Measurements from ENCODE around the gene PSMD8.
"Not testable (repeated sequence)": the region's sequence is repeated elsewhere in the genome, so short reads cannot be mapped to it uniquely, and the experiment has no call there.

The PSMD8 gene

DNA sequence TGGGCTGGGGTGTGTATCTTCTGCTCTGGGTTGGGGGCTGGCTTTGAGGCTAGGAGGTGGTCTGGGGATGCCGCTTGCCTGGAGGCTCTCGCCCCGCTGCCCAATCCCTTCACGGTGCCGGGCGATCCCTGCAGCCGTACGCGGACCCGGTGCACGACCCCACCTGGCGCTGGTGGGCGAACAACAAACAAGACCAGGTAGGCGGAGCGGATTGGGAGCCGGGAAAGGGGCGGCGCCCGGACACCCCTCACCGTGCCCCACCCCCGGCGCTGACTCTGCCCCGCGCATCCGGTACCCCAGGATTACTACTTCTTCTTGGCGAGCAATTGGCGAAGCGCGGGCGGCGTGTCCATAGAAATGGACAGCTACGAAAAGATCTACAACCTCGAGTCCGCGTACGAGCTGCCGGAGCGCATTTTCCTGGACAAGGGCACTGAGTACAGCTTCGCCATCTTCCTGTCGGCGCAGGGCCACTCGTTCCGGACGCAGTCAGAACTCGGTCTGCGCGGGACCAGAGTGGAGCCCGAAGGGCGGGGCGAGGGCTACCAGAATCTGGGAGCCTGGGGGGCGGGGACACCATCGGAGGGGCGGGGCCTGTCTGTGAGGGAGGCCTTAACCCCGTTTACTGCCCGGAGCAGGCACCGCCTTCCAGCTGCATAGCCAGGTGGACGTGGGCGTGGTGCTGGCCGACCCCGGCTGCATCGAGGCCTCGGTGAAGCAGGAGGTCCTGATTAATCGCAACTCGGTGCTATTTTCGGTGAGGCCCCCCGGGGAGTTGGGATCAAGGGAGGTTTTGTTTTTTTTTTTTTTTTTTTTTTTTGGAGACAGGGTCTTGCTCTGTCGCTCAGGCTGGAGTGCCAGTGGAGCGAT, 12.1 kb upstream of the PSMD8 start:
- DNase-seq, result peak in 5 of 6 experiments; percentile 22 to 59 (median 39)

DNA sequence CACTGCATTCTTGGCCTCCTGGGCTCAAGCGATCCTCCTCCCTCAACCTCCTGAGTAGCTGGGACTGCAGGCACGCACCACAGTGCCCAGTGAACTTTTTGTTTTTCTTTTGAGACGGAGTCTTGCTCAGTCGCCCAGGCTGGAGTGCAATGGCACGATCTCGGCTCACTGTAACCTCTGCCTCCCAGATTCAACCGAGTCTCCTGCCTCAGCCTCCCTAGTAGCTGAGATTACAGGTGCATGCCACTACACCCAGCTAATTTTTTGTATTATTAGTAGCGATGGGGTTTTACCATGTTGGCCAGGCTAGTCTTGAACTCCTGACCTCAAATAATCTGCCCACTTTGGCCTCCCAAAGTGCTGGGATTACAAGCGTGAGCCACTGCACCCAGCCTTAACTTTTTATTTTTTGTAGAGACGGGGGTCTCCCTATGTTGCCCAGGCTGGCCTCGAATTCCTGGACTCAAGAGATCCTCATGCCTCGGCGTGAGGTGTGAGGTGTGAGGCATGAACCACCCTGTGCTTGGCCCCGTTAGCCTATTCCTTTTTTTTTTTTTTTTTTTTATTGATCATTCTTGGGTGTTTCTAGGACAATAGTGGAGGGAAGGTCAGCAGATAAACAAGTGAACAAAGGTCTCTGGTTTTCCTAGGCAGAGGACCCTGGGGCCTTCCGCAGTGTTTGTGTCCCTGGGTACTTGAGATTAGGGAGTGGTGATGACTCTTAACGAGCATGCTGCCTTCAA, 11.3 kb upstream of the PSMD8 start:
- DNase-seq, result not testable (repeated sequence)

DNA sequence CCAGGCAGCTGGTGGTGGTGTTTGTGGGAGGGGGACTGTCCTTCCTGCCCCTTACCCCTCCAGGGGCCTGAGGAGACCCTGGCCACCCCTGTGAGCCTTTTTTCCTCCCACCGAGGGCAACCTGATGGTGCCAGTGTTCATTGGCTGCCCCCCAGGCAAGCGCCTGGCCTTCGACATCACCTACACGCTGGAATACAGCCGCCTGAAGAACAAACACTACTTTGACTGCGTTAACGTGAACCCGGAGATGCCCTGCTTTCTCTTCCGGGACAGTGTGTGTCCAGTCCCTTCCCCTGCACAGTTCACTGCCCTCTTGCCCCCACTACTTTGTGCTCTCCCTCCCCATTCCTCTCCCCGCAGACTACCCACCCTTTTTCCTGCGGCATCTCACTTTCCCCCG, 7.3 kb upstream of the PSMD8 start:
- DNase-seq, result no peak

DNA sequence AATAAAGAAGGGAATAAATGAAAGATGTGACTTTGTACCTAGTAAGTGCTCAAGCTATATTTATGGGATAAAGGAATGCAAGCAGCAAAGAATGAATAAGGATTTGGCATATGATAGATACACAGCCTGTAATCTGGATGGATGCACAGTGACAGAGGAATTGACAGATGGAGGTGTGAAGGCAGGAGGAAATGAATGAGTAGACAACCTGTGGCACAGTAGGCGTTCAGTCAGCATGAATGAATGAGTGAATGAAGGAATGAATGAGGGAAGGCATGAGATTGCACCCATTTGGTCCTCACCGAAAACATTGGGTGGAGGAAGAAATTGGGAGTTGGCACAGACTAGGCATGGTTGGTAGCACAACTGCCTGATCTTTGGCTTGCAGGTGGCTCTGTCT, 4.8 kb upstream of the PSMD8 start:
- DNase-seq, result no peak

DNA sequence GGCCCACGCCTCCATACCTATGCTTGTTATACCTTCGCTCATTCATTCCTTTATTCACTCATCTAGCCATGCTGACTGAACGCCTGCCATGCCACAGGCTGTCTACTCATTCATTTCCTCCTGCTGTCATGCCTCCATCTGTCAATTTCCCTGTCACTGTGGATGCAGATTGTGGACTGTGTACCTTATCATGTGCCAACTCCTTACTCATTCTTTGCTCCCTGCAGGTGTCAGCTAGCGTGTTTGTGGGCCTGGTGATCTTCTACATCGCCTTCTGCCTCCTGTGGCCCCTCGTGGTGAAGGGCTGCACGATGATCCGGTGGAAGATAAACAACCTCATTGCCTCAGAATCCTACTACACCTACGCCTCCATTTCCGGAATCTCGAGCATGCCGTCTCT, 4.1 kb upstream of the PSMD8 start:
- DNase-seq, result no peak

DNA sequence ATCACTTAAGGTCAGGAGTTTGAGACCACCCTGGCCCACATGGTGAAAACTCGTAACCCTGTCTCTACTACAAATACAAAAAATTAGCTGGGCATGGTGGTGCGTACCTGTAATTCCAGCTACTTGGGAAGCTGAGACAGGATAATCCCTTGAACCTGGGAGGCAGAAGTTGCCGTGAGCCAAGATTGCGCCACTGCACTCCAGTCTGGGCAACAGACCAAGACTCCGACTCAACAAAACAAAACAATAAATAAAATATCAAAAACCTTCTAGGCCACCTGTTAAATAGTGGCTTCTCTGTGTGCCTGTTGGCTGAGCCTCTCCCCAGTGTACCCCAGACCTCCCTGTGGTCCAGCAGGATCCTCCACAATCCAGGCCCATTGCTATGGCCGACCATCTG, 3.3 kb upstream of the PSMD8 start:
- no peak for DNase-seq

DNA sequence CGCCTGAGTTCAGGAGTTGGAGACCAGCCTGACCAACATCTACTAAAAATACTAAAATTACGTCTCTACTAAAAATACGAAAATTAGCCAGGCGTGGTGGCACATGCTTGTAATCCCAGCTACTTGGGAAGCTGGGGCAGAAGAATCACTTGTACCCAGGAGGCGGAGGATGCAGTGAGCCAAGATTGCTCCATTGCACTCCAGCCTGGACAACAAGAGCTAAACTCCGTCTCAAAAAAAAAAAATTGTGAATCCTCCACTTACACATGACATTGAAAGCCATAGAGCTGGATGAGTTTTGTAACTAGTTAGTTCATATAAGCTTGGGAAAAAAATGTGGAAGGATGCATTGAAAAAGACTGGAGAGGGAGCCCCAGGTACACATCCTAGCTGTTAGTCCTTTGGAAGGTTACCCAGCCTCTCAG, 452 bp upstream of the PSMD8 start:
- DNase-seq, result no peak

DNA sequence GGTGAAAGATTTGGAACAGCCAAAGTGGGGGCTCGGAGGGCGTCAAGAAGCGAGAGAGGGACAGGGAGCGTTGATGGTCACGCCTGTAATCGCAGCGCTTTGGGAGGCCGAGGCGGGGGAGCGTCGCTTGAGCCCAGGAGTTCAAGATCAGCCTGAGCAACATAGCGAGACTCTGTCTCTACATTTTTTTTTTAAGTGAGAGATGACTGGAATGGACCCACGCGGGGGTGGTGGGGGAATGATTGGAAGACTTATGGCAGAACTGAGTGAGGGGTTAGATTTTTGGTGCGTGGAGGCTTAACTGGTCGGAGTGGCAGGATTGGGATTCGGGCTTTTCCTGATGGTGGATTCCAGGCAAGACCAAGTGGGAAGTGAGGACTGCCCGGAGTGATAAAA, 725 bp downstream of the PSMD8 start:
- no peak for DNase-seq

DNA sequence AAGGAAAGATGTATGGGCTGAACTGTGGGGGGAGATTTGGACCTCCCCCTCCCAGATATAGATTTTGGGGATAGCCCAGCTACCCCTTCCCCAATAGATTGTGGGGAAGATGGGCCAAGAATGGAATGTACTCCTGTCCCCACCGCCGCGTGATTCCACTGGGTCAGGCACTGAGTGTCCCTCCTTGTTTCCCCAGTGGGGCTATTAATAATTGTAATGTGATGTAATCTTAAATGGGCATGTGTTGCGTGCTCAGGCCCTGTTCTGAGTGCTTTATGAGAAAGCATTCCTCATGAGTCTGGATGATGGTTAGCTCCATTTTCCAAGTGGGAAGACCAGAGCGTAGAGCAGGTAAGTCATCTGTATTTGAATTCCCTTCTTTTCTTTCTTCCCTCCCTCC, 1.4 kb downstream of the PSMD8 start:
- DNase-seq, result no peak

DNA sequence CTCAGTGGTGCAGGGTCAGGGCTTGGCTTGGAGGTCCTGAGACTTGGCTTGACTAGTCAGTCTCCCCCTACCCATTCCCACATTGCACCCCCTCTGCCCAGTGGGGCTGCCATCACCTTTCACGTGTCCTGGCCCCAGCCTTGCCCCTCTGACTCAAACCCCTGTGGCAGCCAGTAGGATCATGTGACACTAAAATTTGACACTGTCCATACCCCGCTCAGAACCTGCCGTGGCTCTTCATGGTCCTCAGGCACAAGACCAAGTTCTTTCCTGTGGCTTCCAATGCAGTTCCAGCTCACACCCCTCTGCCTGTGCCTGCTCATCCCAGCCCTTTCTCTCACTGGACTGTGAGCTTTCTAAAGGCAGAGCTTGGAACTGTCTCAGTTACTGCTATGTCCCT, 2.2 kb downstream of the PSMD8 start:
- no peak for DNase-seq

DNA sequence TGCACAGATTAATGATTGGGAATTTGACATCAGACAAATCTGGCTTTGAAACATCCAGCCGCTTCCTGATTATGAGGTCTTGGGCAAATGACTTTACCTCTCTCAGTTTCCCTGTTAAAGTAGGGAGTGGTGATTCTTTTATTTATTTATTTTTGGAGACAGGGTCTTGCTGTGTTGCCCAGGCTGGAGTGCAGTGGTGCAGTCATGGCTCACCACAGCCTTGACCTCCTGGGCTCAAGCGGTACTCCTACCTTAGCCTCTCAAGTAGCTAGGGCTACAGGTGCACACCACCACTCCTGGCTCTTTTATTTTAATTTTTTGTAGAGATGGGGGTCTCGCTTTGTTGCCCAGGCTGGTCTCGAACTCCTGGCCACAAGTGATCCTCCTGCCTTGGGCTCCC, 2.7 kb downstream of the PSMD8 start:
- no peak for DNase-seq

DNA sequence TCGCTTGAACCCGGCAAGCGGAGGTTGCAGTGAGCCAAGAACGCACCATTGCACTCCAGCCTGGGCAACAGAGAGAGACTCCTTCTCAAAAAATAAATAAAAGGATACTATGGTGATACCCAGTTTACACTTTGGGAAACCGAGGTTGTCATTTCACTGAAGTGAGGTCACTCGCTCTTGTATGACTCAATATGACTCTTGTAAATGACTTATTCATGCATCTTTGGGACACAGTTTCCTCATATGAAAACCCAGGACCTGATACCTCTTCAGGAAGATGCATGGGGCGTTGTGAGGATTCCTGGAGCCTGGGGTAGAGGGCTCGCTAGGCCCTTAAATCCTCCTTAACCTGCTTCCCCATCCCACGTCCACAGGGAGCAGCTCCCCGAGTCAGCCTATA, 4.5 kb downstream of the PSMD8 start:
- DNase-seq, result no peak

DNA sequence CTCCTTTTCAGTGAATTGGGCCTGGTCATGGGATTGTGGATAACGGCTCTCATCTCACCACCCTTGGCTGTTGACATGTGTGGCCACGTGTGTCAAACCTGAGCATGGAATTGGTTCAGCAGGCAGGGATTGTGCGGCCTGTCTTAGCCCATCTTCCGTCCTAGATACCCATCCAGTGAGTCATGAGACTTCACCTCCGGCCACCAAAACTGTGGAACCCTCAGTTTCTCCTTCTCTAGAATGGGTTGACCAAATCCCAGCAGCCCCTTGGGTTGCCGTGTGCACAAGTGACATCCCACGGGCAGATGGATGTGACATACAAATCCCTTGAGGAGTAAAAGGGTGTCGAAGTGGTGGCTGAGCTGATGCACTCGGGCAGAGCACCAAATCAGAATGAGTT, 6.8 kb downstream of the PSMD8 start:
- DNase-seq, result no peak

DNA sequence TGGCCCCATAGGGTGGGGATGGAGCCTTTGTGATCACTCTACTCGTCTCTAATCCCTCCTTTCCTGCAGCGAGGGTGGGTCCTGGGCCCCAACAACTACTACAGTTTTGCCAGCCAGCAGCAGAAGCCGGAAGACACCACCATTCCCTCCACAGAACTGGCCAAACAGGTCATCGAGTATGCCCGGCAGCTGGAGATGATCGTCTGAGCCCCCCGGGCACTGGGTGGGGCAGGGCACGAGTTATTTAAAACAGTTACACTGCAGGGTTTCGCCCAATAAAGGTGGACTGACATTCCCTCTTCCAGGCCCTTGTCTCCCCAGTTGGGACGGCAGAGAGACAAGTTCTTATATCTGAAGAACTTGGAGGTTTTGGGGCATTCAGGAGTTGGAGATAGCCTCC, 8.8 kb downstream of the PSMD8 start:
- no peak for DNase-seq

DNA sequence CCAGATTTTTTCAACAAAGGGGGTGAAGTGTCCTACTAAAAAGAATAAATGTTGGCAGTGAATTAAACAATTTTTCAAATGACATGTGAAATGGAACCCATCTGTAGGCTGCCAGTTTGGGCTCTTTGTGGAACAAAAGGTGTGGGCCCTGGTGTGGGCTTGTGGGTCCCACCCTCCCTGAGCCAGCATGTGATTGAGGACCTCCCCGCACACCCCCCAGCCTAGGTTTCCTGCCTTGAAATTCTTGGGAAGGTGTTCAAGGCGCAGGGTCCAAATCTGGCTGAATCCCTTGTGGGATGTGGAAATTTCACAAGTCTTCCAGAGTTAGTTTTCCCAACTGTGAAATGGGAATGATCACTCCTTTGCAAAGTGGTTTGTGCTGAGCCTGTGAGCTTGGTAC, 9.4 kb downstream of the PSMD8 start:
- DNase-seq, result no peak

DNA sequence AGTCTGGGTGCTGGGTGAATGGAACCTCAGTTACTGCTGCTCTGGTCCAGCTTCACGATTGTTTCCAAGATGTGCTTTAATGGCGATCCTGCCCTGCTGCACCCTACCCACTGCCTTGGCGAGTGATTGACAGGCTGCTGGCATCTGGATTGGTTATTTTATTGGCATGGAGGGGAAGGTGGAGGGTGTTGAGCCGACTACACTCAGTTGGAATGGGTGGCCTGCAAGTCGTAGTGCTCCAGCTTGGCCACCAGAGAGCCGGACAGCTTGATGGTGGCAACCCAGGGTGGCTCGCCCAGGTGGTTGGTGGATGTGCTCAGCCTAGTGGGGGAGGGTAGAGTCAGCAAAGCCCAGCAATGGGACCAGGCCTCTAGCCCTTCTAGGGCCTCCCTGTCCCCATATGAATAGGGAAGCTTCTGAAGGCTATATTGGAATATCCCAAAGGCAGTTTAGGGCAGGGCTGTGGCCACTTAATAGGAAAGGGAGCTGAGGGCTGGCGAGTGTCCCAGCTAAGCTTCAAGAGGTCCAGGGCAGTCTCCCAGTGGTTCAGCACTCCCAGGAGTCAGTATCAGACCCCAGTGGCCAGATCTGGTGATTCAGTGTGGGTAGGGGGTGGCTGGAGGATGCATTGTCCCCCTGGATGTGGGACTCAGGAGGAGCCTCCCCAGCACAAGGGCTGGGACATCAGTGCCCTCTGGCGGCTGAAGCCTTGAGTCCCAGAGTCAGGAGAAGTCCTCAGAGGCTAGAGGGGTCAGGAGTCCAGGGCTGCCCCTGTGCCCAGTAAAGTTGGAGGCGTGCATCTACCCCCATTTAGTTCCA, 10.0 kb downstream of the PSMD8 start:
- no peak for DNase-seq

DNA sequence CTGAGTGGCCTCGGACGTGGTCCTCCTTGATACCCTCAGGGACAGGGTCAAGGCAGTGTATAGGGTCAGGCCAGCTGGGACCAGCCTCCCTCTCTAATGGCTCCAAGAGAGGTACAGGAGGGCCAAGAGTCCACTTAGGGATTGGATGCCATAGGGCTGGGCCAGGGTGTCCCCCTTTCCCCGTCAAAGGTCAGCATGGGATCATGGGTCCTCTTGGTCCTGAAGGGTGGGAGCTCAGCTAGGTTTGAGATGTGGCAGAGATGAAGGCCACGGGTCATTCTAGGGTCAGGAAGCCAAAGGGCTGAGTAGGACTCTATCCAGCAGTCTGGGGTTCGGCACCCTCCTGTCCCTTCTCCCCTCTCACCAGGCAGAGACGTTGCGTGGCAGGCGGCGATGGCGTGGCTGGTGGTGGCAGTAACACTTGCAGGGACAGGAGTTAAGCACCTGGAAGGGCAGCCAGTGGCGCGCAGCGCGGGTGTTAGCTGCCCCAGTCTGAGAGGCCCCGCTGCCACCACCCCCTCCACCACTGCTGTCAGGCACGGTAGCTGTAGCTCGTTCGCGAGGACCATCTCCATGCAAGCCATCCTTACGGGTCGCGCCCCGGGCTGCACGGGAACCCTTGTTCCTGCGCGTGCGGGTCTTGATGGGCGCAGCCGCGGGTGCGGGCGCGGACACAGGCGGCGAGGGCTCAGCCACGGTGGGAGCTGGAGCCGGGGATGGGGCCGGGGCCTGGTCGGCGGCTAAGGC, 10.9 kb downstream of the PSMD8 start:
- DNase-seq, result no peak

DNA sequence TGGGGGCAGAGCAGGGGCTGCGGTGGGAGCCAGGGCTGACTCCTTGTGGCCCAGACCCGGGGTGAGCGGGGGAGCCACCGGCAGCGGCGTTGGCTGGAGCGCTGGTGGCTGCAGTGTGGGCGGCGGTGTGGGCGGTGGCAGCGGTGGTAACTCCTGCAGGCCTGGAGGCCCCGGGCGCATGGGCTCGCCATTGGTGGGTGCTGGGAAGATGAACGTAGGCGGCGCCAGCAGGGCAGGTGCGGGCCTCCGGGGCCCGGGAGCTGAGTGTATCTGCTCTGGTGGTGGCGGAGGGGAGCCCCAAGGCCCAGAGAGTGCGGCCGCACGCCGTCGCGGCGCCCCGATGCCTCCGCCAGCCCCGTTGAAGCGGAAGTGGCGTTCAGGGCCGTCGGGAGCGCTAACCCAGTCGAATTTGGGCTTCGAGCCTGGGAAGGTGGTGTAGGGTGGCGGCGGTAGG, 11.5 kb downstream of the PSMD8 start:
- DNase-seq, result no peak

DNA sequence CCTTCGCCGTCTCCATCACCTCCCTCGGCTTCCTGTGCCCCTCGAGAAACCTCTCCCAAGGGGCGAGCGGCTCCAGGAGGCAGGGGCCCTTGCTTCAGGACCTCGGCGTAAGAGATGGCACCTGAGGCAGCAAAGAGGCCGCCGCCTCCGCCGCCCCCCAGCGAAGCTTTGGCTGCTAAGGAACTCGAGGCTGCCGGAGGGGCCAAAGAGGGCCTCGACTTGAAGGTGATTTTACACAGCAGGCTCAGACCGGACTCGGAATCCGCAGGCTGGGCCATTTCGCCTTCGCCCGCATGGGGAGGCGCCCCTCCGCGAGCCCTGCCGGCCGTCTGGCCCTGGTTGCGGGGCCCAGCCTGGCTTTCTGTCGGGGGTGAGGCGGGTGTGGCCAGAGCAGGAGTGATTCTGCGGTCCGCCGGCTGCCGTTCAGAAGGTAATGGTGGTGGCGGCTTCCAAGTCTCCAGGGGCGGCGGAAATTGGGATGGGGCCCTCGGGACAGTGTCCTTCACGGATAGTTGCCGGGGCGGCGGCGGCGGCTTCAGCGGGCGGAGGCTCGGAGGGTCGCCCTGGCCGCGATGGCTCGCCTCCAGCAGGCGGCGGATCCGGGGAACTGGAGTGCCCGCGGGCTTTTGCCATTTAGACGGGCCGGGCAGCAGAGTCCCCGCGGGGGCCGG, 12.1 kb downstream of the PSMD8 start:
- DNase-seq, result no peak

DNA sequence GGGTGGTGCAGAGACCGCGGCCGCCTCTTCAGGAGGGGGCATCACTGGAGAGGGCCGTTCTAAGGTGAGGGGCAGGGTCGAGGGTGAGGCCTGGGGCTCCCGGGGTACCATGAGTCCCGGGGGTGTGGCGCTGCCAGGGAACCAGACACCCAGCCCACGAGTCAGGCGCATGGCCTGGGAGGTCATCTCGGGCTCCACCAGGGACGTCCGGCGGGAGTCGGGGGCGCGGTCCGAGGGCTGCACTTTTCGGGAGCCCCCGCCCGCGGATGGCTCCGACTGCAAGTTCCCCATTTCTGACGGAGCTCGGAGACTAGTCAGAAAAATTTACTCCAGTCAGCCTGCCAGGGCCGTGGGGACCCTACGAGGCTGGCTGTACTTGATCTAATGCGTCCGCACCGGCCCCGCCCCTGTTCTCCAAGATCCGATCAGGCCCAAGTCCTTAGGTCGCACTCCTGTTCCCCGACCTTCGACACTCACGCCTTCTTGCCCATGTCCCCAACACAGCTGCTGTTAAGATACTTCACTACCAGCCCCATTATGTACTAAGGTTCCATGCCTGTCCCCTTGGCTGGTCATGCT, 12.7 kb downstream of the PSMD8 start:
- DNase-seq, result no peak

DNA sequence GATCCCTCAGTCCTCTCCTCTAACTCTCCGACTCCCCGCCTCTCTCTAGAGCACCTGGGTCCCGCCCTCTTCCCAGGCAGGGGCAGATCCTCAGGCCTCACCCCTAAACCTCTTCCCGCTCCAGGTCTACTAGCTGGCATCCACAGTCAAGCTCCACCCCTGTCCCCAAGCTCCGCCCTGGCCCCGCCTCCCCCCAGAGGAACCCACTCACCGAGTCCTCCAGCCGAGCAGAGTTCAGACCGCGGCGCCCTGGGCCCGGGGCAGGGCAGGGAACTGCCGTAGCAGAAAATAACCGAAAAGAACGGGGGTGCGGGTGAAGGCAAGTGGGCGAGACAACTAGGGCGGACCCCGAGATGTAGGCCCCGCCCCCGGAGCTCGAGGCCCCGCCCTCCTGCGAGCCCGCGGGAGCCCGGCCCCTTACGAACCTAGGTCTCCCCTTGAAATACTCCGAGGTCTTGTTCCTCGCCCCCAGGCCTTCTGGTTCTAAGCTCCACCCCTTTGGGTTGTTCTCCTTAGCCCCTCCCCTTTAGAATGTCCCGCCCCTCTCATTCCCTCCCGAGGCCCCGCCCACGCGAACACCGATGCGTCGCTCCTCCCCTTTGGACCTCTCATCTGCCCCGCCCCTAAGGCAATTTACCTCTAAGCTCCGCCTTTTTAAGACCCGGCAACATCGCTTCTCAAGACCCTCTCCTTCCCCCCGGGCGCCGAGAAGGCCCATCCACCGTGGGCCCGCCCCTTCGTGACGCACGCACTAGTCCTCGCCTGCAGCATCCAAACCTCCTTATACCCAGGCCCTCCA, 13.4 kb downstream of the PSMD8 start, which contains the start of gene GGN:
GGN (minus strand) TSS at position 485 of the 799 bp plus-strand sequence. CDS start 773 bp downstream, outside the sequence.
- DNase-seq, result peak; percentile 55 to 84 (median 76)

Data from stimulated activated naive CD4-positive, alpha-beta T cell (primary cell).